KMS-11 (cell line): ENCODE results near the gene SLC24A3.

Experiments used
- H2AFZ ChIP-seq: fragments of 200-600 bp; sonication (generic); 2 replicates; pipeline ENCODE4 v1.6.1; 2016; ENCODE audit warnings: antibody characterized with exemption, mixed run types, low read depth
- H3K27ac ChIP-seq: fragments of 200-600 bp; sonication (generic); 2 replicates; pipeline ENCODE4 v1.6.1; 2016; ENCODE audit warnings: mild to moderate bottlenecking, mixed run types
- H3K27me3 ChIP-seq: fragments of 200-600 bp; sonication (generic); 2 replicates; pipeline ENCODE4 v1.6.1; 2017; ENCODE audit warnings: mild to moderate bottlenecking, low read depth, mixed run types, moderate library complexity; ENCODE audit not compliant: insufficient read depth
- H3K36me3 ChIP-seq: fragments of 200-600 bp; sonication (generic); 2 replicates; pipeline ENCODE4 v1.6.1; 2017; ENCODE audit warnings: mild to moderate bottlenecking, mixed run types; ENCODE audit not compliant: insufficient read depth
- H3K4me1 ChIP-seq: fragments of 200-600 bp; sonication (generic); 2 replicates; pipeline ENCODE4 v1.6.1; 2016; ENCODE audit warnings: mild to moderate bottlenecking, low read depth, mixed run types; ENCODE audit not compliant: poor library complexity, severe bottlenecking
- H3K4me2 ChIP-seq: fragments of 200-600 bp; sonication (generic); 2 replicates; pipeline ENCODE4 v1.7.0; 2016; ENCODE audit warnings: mild to moderate bottlenecking, mixed run types
- H3K4me3 ChIP-seq: fragments of 200-600 bp; sonication (generic); IDR thresholded peaks from 2 replicates; pipeline ENCODE4 v1.6.1; 2017; ENCODE audit warnings: low read depth, low read length, mixed read lengths; ENCODE audit not compliant: insufficient read depth
- H3K79me2 ChIP-seq: fragments of 200-600 bp; sonication (generic); 2 replicates; pipeline ENCODE4 v1.6.1; 2016; ENCODE audit warnings: low read depth, mixed run types; ENCODE audit not compliant: insufficient read depth
- H3K9ac ChIP-seq: fragments of 200-600 bp; sonication (generic); 2 replicates; pipeline ENCODE4 v1.6.1; 2016; ENCODE audit warnings: mild to moderate bottlenecking, mixed run types
- H4K20me1 ChIP-seq: fragments of 200-600 bp; sonication (generic); 2 replicates; pipeline ENCODE4 v1.6.1; 2016; ENCODE audit warnings: mild to moderate bottlenecking, mixed run types; ENCODE audit not compliant: insufficient read depth
- TF ChIP-seq, protein P1 (sequence below): fragments of 200-600 bp; sonication (generic); conservative IDR thresholded peaks from 2 replicates; pipeline ENCODE4 v1.6.1; 2017; ENCODE audit warnings: low read depth, mild to moderate bottlenecking, antibody characterized with exemption, low read length, moderate library complexity, mixed read lengths

The SLC24A3 gene

GRCh38 chr20:19522836-19523590, 310.6 kb downstream of the SLC24A3 start:
- TF ChIP-seq, protein P1, sequence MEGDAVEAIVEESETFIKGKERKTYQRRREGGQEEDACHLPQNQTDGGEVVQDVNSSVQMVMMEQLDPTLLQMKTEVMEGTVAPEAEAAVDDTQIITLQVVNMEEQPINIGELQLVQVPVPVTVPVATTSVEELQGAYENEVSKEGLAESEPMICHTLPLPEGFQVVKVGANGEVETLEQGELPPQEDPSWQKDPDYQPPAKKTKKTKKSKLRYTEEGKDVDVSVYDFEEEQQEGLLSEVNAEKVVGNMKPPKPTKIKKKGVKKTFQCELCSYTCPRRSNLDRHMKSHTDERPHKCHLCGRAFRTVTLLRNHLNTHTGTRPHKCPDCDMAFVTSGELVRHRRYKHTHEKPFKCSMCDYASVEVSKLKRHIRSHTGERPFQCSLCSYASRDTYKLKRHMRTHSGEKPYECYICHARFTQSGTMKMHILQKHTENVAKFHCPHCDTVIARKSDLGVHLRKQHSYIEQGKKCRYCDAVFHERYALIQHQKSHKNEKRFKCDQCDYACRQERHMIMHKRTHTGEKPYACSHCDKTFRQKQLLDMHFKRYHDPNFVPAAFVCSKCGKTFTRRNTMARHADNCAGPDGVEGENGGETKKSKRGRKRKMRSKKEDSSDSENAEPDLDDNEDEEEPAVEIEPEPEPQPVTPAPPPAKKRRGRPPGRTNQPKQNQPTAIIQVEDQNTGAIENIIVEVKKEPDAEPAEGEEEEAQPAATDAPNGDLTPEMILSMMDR, result no peak
- Histone ChIP-seq H2AFZ (no peak overlapping the region), H3K79me2 (no peaks in the 10 kb centered on the region)

GRCh38 chr20:19524691-19525090, 312.2 kb downstream of the SLC24A3 start:
- Histone ChIP-seq H3K4me1 (no peaks in the 10 kb centered on the region), H3K9ac (no peak overlapping the region), H4K20me1 (no peaks in the 10 kb centered on the region), H3K36me3 (no peaks in the 10 kb centered on the region), H2AFZ (no peak overlapping the region), H3K4me3 (no peak overlapping the region), H3K79me2 (no peaks in the 10 kb centered on the region), H3K4me2 (no peak overlapping the region), H3K27ac (no peak overlapping the region), H3K27me3 (no peaks in the 10 kb centered on the region)
- TF ChIP-seq, protein P1, result no peak

More at GRCh38 chr20:19522836-19523590, 310.6 kb downstream of the SLC24A3 start:
- Histone ChIP-seq H3K27ac (no peak overlapping the region), H3K27me3 (no peaks in the 10 kb centered on the region), H4K20me1 (no peaks in the 10 kb centered on the region), H3K4me3 (no peak overlapping the region), H3K36me3 (no peaks in the 10 kb centered on the region), H3K4me1 (no peaks in the 10 kb centered on the region), H3K9ac (no peak overlapping the region), H3K4me2 (no peak overlapping the region)

DNA sequence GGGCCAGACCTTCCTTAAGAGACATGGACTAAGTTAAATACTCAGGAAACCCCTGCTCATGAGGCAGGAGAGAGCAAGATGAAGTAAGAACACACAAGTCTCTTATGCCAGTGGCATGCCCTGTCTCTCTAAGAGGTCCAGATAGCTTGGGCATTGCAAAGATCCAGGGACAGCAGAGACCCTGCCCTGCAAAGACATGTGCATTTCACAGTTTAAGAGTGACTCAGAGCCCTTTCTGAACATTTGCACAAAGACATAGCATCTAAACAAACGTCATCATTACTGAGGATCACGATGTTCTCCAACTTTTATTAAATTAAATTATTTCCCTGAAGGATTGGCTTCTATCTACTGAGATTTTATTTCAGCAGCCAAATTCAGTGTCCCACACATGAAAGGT, 315.1 kb downstream of the SLC24A3 start:
- Histone ChIP-seq H3K4me2 (no peak overlapping the region), H3K79me2 (no peaks in the 10 kb centered on the region)

GRCh38 chr20:19528286-19529030, 316.0 kb downstream of the SLC24A3 start:
- no peak overlapping the region for H3K27ac ChIP-seq
- H4K20me1 ChIP-seq, result no peaks in the 10 kb centered on the region
- no peaks in the 10 kb centered on the region for H3K36me3 ChIP-seq
- no peaks in the 10 kb centered on the region for H3K27me3 ChIP-seq
- no peak overlapping the region for H3K9ac ChIP-seq
- H3K4me3 ChIP-seq, result no peak overlapping the region
- no peak overlapping the region for H3K4me2 ChIP-seq
- no peaks in the 10 kb centered on the region for H3K4me1 ChIP-seq
- no peaks in the 10 kb centered on the region for H3K79me2 ChIP-seq
- no peak overlapping the region for H2AFZ ChIP-seq
- TF ChIP-seq, protein P1, result no peak

More for the DNA sequence above, 315.1 kb downstream of the SLC24A3 start:
- TF ChIP-seq, protein P1, result no peak
- Histone ChIP-seq H3K27ac (no peak overlapping the region), H3K4me3 (no peak overlapping the region), H3K9ac (no peak overlapping the region), H4K20me1 (no peaks in the 10 kb centered on the region), H3K4me1 (no peaks in the 10 kb centered on the region), H3K36me3 (no peaks in the 10 kb centered on the region), H2AFZ (no peak overlapping the region), H3K27me3 (no peaks in the 10 kb centered on the region)
